ENCODE measurements around the gene PDRG1. TPM values are rescaled to one million over a fixed set of nuclear protein-coding genes. Genes with fewer than 3 reads are reported as not detected.

Gene PDRG1
- total RNA-seq, 2 donors from 2014 or later = 5.4 to 7.9 TPM

GRCh38 chr20:31990641-31991338, 38.9 kb upstream of the PDRG1 start:
- intact Hi-C loops (cut with DNase I) = no loop called here
- H3K4me3 ChIP-seq = no peak overlapping the region
- H3K27ac ChIP-seq = no peak overlapping the region
- DNase-seq = no peak
- no peaks in the 10 kb centered on the region for H3K4me1 ChIP-seq
- no peaks in the 10 kb centered on the region for H3K36me3 ChIP-seq (replicated peaks in 1 of 2; ENCODE audit: insufficient read depth in 1 of 2, low read depth in 2 of 2)
- H3K9me3 ChIP-seq = no peaks in the 10 kb centered on the region
- H3K27me3 ChIP-seq = no peaks in the 10 kb centered on the region
- no peak for ATAC-seq
- TF ChIP-seq POLR2A (IDR thresholded peaks at IDR 0.05) = no peak
- TF ChIP-seq CTCF (IDR thresholded peaks at IDR 0.05) = no peak
- WGBS, 2 donors = 50 to 74% methylated on average over 2 to 6 of the region's 6 CpGs

GRCh38 chr20:31989030-31989645, 37.3 kb upstream of the PDRG1 start:
- Histone ChIP-seq H3K36me3 (replicated peaks in 1 of 2; ENCODE audit: insufficient read depth in 1 of 2, low read depth in 2 of 2) (no peaks in the 10 kb centered on the region), H3K4me1 (no peaks in the 10 kb centered on the region), H3K9me3 (no peaks in the 10 kb centered on the region), H3K27me3 (no peaks in the 10 kb centered on the region), H3K27ac (no peak overlapping the region), H3K4me3 (no peak overlapping the region)
- DNase-seq = no peak
- no peak for ATAC-seq
- WGBS, 2 donors = 59 to 71% methylated on average over 8 of the region's 8 CpGs
- intact Hi-C loops (cut with DNase I) = no loop called here
- no peak for TF ChIP-seq POLR2A (IDR thresholded peaks at IDR 0.05)
- TF ChIP-seq CTCF (IDR thresholded peaks at IDR 0.05) = no peak

GRCh38 chr20:31988430-31989015, 36.7 kb upstream of the PDRG1 start:
- Histone ChIP-seq H3K27me3 (no peaks in the 10 kb centered on the region), H3K27ac (no peak overlapping the region), H3K36me3 (replicated peaks in 1 of 2; ENCODE audit: insufficient read depth in 1 of 2, low read depth in 2 of 2) (no peaks in the 10 kb centered on the region), H3K4me3 (no peak overlapping the region), H3K4me1 (no peaks in the 10 kb centered on the region), H3K9me3 (no peaks in the 10 kb centered on the region)
- intact Hi-C loops (cut with DNase I) = no loop called here
- no peak for TF ChIP-seq CTCF (IDR thresholded peaks at IDR 0.05)
- no peak for TF ChIP-seq POLR2A (IDR thresholded peaks at IDR 0.05)
- DNase-seq (no peak), ATAC-seq (no peak)
- 75 to 76% methylated on average over 5 of the region's 5 CpGs for WGBS, 2 donors

- no peaks in the 10 kb centered on the region for H3K36me3 ChIP-seq (replicated peaks in 1 of 2; ENCODE audit: insufficient read depth in 1 of 2, low read depth in 2 of 2)
- WGBS, 2 donors = 56 to 60% methylated on average over 1 of the region's 1 CpG
- ATAC-seq (no peak), DNase-seq (no peak)
- TF ChIP-seq POLR2A (IDR thresholded peaks at IDR 0.05) (no peak), CTCF (IDR thresholded peaks at IDR 0.05) (no peak)
- no peaks in the 10 kb centered on the region for H3K27me3 ChIP-seq
- no peak overlapping the region for H3K27ac ChIP-seq
- intact Hi-C loops (cut with DNase I) = no loop called here
- no peak overlapping the region for H3K4me3 ChIP-seq
- no peaks in the 10 kb centered on the region for H3K9me3 ChIP-seq
- no peaks in the 10 kb centered on the region for H3K4me1 ChIP-seq
These were observed 35.9 kb upstream of the PDRG1 start for GRCh38 chr20:31987744-31988143.
